ENCODE results near the gene USP22.

Gene USP22

GRCh38 chr17:21001813-21002221, 41.0 kb downstream of the USP22 start:
- Histone ChIP-seq H3K4me3 (replicated peaks; ENCODE audit: insufficient read depth, low read length) (no peak overlapping the region), H3K27me3 (ENCODE audit: insufficient read depth, poor library complexity, severe bottlenecking) (no peaks in the 10 kb centered on the region), H3K27ac (replicated peaks) (no peak overlapping the region)
- TF ChIP-seq CTCF (IDR thresholded peaks at IDR 0.05; ENCODE audit: insufficient read depth, low read length) (no peak), GABPA (IDR thresholded peaks at IDR 0.05; ENCODE audit: low read depth) (no peak), POLR2AphosphoS5 (IDR thresholded peaks at IDR 0.05; ENCODE audit: low read depth) (no peak), REST (IDR thresholded peaks at IDR 0.05; ENCODE audit: insufficient replicate concordance, low read depth) (no peak), SPI1 (IDR thresholded peaks at IDR 0.05; ENCODE audit: borderline replicate concordance, low read depth) (no peak)
- no peak for DNase-seq (ENCODE audit: low read depth in 1 of 2, low spot score in 1 of 2)

- Histone ChIP-seq H3K27me3 (ENCODE audit: insufficient read depth, poor library complexity, severe bottlenecking) (no peaks in the 10 kb centered on the region), H3K4me3 (replicated peaks; ENCODE audit: insufficient read depth, low read length) (no peak overlapping the region), H3K27ac (replicated peaks) (no peak overlapping the region)
- TF ChIP-seq REST (IDR thresholded peaks at IDR 0.05; ENCODE audit: insufficient replicate concordance, low read depth) (no peak), CTCF (IDR thresholded peaks at IDR 0.05; ENCODE audit: insufficient read depth, low read length) (no peak), POLR2AphosphoS5 (IDR thresholded peaks at IDR 0.05; ENCODE audit: low read depth) (no peak), GABPA (IDR thresholded peaks at IDR 0.05; ENCODE audit: low read depth) (no peak), SPI1 (IDR thresholded peaks at IDR 0.05; ENCODE audit: borderline replicate concordance, low read depth) (no peak)
- DNase-seq (ENCODE audit: low read depth in 1 of 2, low spot score in 1 of 2), result no peak
Observed at GRCh38 chr17:21001111-21001812, 41.5 kb downstream of the USP22 start.

- Histone ChIP-seq H3K27me3 (ENCODE audit: insufficient read depth, poor library complexity, severe bottlenecking) (no peaks in the 10 kb centered on the region), H3K4me3 (replicated peaks; ENCODE audit: insufficient read depth, low read length) (no peak overlapping the region), H3K27ac (replicated peaks) (no peak overlapping the region)
- TF ChIP-seq CTCF (IDR thresholded peaks at IDR 0.05; ENCODE audit: insufficient read depth, low read length) (no peak), POLR2AphosphoS5 (IDR thresholded peaks at IDR 0.05; ENCODE audit: low read depth) (no peak), REST (IDR thresholded peaks at IDR 0.05; ENCODE audit: insufficient replicate concordance, low read depth) (no peak), SPI1 (IDR thresholded peaks at IDR 0.05; ENCODE audit: borderline replicate concordance, low read depth) (no peak), GABPA (IDR thresholded peaks at IDR 0.05; ENCODE audit: low read depth) (no peak)
- no peak for DNase-seq (ENCODE audit: low read depth in 1 of 2, low spot score in 1 of 2)
Observed at GRCh38 chr17:20999841-21000532, 42.8 kb downstream of the USP22 start.
